MV-4-11 (cell line): Measurements from ENCODE around the gene NPLOC4.

Source experiments
- DNase-seq: peaks from one replicate; lab custom pipeline; 2025; lab: John Stamatoyannopoulos, UW

Gene NPLOC4

GRCh38 chr17:81545160-81545949 is 91.6 kb downstream of the NPLOC4 start:
- no peak for DNase-seq

GRCh38 chr17:81544281-81544974 is 92.5 kb downstream of the NPLOC4 start:
- no peak for DNase-seq

- no peak for DNase-seq
Observed at GRCh38 chr17:81543756-81544155, 93.2 kb downstream of the NPLOC4 start.

- no peak for DNase-seq
Observed at GRCh38 chr17:81543339-81543675, 93.6 kb downstream of the NPLOC4 start.

GRCh38 chr17:81542431-81543338 is 94.2 kb downstream of the NPLOC4 start:
- DNase-seq = no peak

- DNase-seq = no peak
Observed at GRCh38 chr17:81541123-81541522, 95.8 kb downstream of the NPLOC4 start.

GRCh38 chr17:81540676-81541027 is 96.3 kb downstream of the NPLOC4 start:
- DNase-seq = no peak

- DNase-seq = no peak
Observed at GRCh38 chr17:81539961-81540675, 96.8 kb downstream of the NPLOC4 start.

- no peak for DNase-seq
Observed at GRCh38 chr17:81539571-81539900, 97.4 kb downstream of the NPLOC4 start.

GRCh38 chr17:81538651-81539570 is 98.0 kb downstream of the NPLOC4 start:
- DNase-seq = no peak

- no peak for DNase-seq
Observed at GRCh38 chr17:81537856-81538555, 98.9 kb downstream of the NPLOC4 start.

GRCh38 chr17:81537343-81537855 is 99.5 kb downstream of the NPLOC4 start:
- DNase-seq = no peak

- DNase-seq = no peak
Observed at GRCh38 chr17:81536299-81537290, 100.3 kb downstream of the NPLOC4 start.

- no peak for DNase-seq
Observed at GRCh38 chr17:81535480-81536298, 101.2 kb downstream of the NPLOC4 start.

GRCh38 chr17:81535007-81535328 is 101.9 kb downstream of the NPLOC4 start:
- DNase-seq = no peak

- no peak for DNase-seq
Observed at GRCh38 chr17:81534157-81535006, 102.5 kb downstream of the NPLOC4 start.
